HCT116 (cell line): ENCODE measurements around the gene IRF2BP1. TPM values are rescaled to one million over a fixed set of nuclear protein-coding genes. Genes with fewer than 3 reads are reported as not detected.
"Not testable (repeated sequence)": the region's sequence is repeated elsewhere in the genome, so short reads cannot be mapped to it uniquely, and the experiment has no call there.

Source experiments
- ATAC-seq: fragments of 200-7000 bp; cut with Tn5 transposase; 2 replicates; pipeline ENCODE4 v1.9.1; 2020; ENCODE audit warnings: mild to moderate bottlenecking, moderate library complexity
- BruUV-seq: library from RNA; stranded (reverse); fragments of 400-500 nt; replicated peaks from 2 replicates; lab custom pipeline; 2021; lab: Mats Ljungman, UMichigan
- CTCF ChIA-PET: fragments of 300-600 bp; sonication (Branson Sonifier 250); formaldehyde crosslinking; loops from one replicate; lab custom pipeline; 2021; ENCODE audit warnings: antibody characterized with exemption; lab: Charles Lee
- POLR2A ChIA-PET: fragments of 300-600, 350-600 bp; sonication (Branson Sonifier 250); formaldehyde crosslinking; loops from one replicate; lab custom pipeline; 2021; ENCODE audit warnings: antibody characterized with exemption; lab: Charles Lee
- RAD21 ChIA-PET, 2 experiments: fragments of 300-600 bp; sonication (Branson Sonifier 250); formaldehyde crosslinking; loops; one replicate each; lab custom pipeline; 2023; ENCODE audit warnings: low total read pairs in 2 of 2; ENCODE audit not compliant: uncharacterized antibody in 2 of 2, unreplicated experiment in 2 of 2, low non-redundant PET in 1 of 2; lab: Charles Lee
- DNase-seq: peaks from one replicate; pipeline ENCODE4 v3.0.0-alpha.2; 2010; ENCODE audit warnings: low read depth, low spot score
- H2AFZ ChIP-seq: fragments of 200-600 bp; shearing (Covaris generic), sonication (generic); 2 replicates; pipeline ENCODE4 v1.6.1; 2017; ENCODE audit warnings: low read depth, mixed run types, mixed read lengths, antibody characterized with exemption, low read length; ENCODE audit not compliant: poor library complexity, severe bottlenecking
- H3K27ac ChIP-seq: 2 replicates; pipeline ENCODE4 v1.5.1; 2012; ENCODE audit warnings: low read depth, low read length
- H3K27me3 ChIP-seq: fragments of 200-600 bp; sonication (generic); 2 replicates; pipeline ENCODE4 v1.6.1; 2016; ENCODE audit warnings: mixed run types, low read length, mixed read lengths; ENCODE audit not compliant: insufficient read depth
- H3K36me3 ChIP-seq, 2 experiments: fragments of 200-500 bp in 1 of 2; fragments of 200-600 bp in 1 of 2; sonication (Bioruptor generic) in 1 of 2; sonication (generic) in 1 of 2; 2 replicates each; pipeline versions ENCODE4 v1.5.1 to v1.6.1; 2014 to 2016; ENCODE audit warnings: low read length in 2 of 2, inconsistent platforms in 1 of 2, mixed read lengths in 1 of 2, mixed run types in 1 of 2; ENCODE audit not compliant: insufficient read depth in 2 of 2, control insufficient read depth in 1 of 2
- H3K4me1 ChIP-seq, 2 experiments: fragments of 200-600 bp in 1 of 2; sonication (generic) in 1 of 2; 2 replicates each; pipeline versions ENCODE4 v1.5.1 to v1.6.1; 2012 to 2017; ENCODE audit warnings: low read length in 2 of 2, inconsistent platforms in 1 of 2, mild to moderate bottlenecking in 1 of 2, mixed read lengths in 1 of 2, mixed run types in 1 of 2, moderate library complexity in 1 of 2; ENCODE audit not compliant: insufficient read depth in 2 of 2, control insufficient read depth in 1 of 2
- H3K4me2 ChIP-seq: fragments of 200-600 bp; sonication (generic); 2 replicates; pipeline ENCODE4 v1.6.1; 2017; ENCODE audit warnings: mixed run types, low read length, mixed read lengths
- H3K4me3 ChIP-seq, 2 experiments: fragments of 200-600 bp in 1 of 2; sonication (generic) in 1 of 2; replicated peaks in 1 of 2; 2 replicates each; pipeline ENCODE4 v1.5.1; 2011 to 2016; ENCODE audit warnings: low read length in 2 of 2, control low read depth in 1 of 2, low read depth in 1 of 2, mild to moderate bottlenecking in 1 of 2, mixed read lengths in 1 of 2, mixed run types in 1 of 2
- H3K79me2 ChIP-seq: fragments of 200-600 bp; sonication (generic); 2 replicates; pipeline ENCODE4 v1.6.1; 2017; ENCODE audit warnings: mild to moderate bottlenecking, mixed run types, low read length, moderate library complexity, mixed read lengths; ENCODE audit not compliant: insufficient read depth
- H3K9ac ChIP-seq: fragments of 200-600 bp; sonication (generic); 2 replicates; pipeline ENCODE4 v1.6.1; 2016; ENCODE audit warnings: low read length, mixed read lengths
- H3K9me2 ChIP-seq: fragments of 200-600 bp; sonication (generic), shearing (Covaris generic); 2 replicates; pipeline ENCODE4 v1.6.1; 2017; ENCODE audit warnings: mixed run types, mild to moderate bottlenecking, moderate library complexity; ENCODE audit not compliant: insufficient read depth
- H3K9me3 ChIP-seq, 2 experiments: fragments of 200-500 bp in 1 of 2; fragments of 200-600 bp in 1 of 2; sonication (Bioruptor generic) in 1 of 2; sonication (generic) in 1 of 2; 2 replicates each; pipeline ENCODE4 v1.6.1; 2014 to 2017; ENCODE audit warnings: low read length in 2 of 2, mixed read lengths in 2 of 2, inconsistent platforms in 1 of 2, low read depth in 1 of 2, mild to moderate bottlenecking in 1 of 2, mixed run types in 1 of 2, moderate library complexity in 1 of 2; ENCODE audit not compliant: control insufficient read depth in 1 of 2, insufficient read depth in 1 of 2
- H4K20me1 ChIP-seq: fragments of 200-600 bp; sonication (generic), shearing (Covaris generic); 2 replicates; pipeline ENCODE4 v1.6.1; 2017; ENCODE audit warnings: mixed run types, mild to moderate bottlenecking, moderate library complexity; ENCODE audit not compliant: insufficient read depth
- ATF3 ChIP-seq: IDR thresholded peaks from 2 replicates; pipeline ENCODE4 v1.6.1; 2012
- EGR1 ChIP-seq: IDR thresholded peaks from 2 replicates; pipeline ENCODE4 v1.6.1; 2012; ENCODE audit warnings: low read depth
- ELF1 ChIP-seq: IDR thresholded peaks from 2 replicates; pipeline ENCODE4 v1.6.1; 2012; ENCODE audit warnings: low read depth, borderline replicate concordance
- EZH2 ChIP-seq: fragments of 200-600 bp; sonication (generic); IDR thresholded peaks from 2 replicates; pipeline ENCODE4 v1.6.1; 2017; ENCODE audit warnings: antibody characterized with exemption, mixed run types
- EZH2phosphoT487 ChIP-seq: fragments of 200-600 bp; IDR thresholded peaks from 2 replicates; pipeline ENCODE4 v1.6.1; 2018; ENCODE audit warnings: antibody characterized with exemption, borderline replicate concordance
- FOSL1 ChIP-seq: IDR thresholded peaks from 2 replicates; pipeline ENCODE4 v1.6.1; 2012; ENCODE audit warnings: low read depth
- JUND ChIP-seq: IDR thresholded peaks from 2 replicates; pipeline ENCODE4 v1.6.1; 2012
- POLR2A ChIP-seq: IDR thresholded peaks from 2 replicates; pipeline ENCODE4 v1.7.0; 2011; ENCODE audit warnings: borderline replicate concordance; ENCODE audit not compliant: insufficient read depth, insufficient read length; ENCODE audit errors: extremely low read depth
- RAD21 ChIP-seq: IDR thresholded peaks from 2 replicates; pipeline ENCODE4 v1.6.1; 2012; ENCODE audit warnings: low read depth, mild to moderate bottlenecking
- SP1 ChIP-seq: IDR thresholded peaks from 2 replicates; pipeline ENCODE4 v1.6.1; 2012; ENCODE audit warnings: low read depth
- SRF ChIP-seq: IDR thresholded peaks from 2 replicates; pipeline ENCODE4 v1.6.1; 2012; ENCODE audit warnings: low read depth
- ZFX ChIP-seq: fragments of 450-650 bp; IDR thresholded peaks from 2 replicates; pipeline ENCODE4 v1.6.1; 2017
- ZNF274 ChIP-seq: fragments of 200-500 bp; sonication (Bioruptor generic); IDR thresholded peaks from 2 replicates; pipeline ENCODE4 v1.6.1; 2014; ENCODE audit warnings: mild to moderate bottlenecking, low read depth, low read length, inconsistent platforms
- intact Hi-C: fragments of 100-400 bp; cut with micrococcal nuclease; formaldehyde crosslinking; loops from 2 replicates; pipeline ENCODE4 v1.10.0; 2022
- total RNA-seq: library from RNA; stranded (reverse); gene quantifications from one replicate; pipeline ENCODE4 v1.2.1, GENCODE V29; 2021; ENCODE audit not compliant: unreplicated experiment

IRF2BP1 gene
- total RNA-seq, 1 experiment from 2014 or later: 33.9 TPM

- Histone ChIP-seq H3K4me2 (no peak overlapping the region), H3K9me2 (no peaks in the 10 kb centered on the region), H3K9ac (no peak overlapping the region), H3K27me3 (no peaks in the 10 kb centered on the region), H4K20me1 (no peaks in the 10 kb centered on the region), H3K9me3 (no peaks in the 10 kb centered on the region), H2AFZ (no peak overlapping the region), H3K27ac (no peak overlapping the region), H3K36me3 (peaks cover 0 to 3% of the 10 kb centered on the region in 2 experiments; a peak in 1 of 4 replicates), H3K4me1 (no peaks in the 10 kb centered on the region; a peak in 1 of 4 replicates), H3K79me2 (peaks cover 5% of the 10 kb centered on the region; the same call in 1 of the 2 replicates), H3K4me3 (no peak overlapping the region)
- no TSS peak for BruUV-seq
- TF ChIP-seq ZFX: no peak
- no peak for TF ChIP-seq ZNF274
- no peak for TF ChIP-seq EGR1
- TF ChIP-seq SRF: no peak
- TF ChIP-seq SP1: no peak
- no peak for TF ChIP-seq EZH2phosphoT487
- no peak for TF ChIP-seq EZH2
- TF ChIP-seq JUND: no peak
- no peak for TF ChIP-seq POLR2A
- no peak for TF ChIP-seq ELF1
- no peak for TF ChIP-seq FOSL1
- TF ChIP-seq RAD21: no peak
- no peak for TF ChIP-seq ATF3
- POLR2A ChIA-PET: no interaction called here
- intact Hi-C loops: no loop called here
- RAD21 ChIA-PET: no interaction called here
- no peak for ATAC-seq
- no peak for DNase-seq
- CTCF ChIA-PET: no interaction called here
Measured at GRCh38 chr19:45897261-45897812, 11.4 kb upstream of the IRF2BP1 start.

GRCh38 chr19:45895983-45896599 lies 10.2 kb upstream of the IRF2BP1 start:
- H2AFZ ChIP-seq, H3K9me3 ChIP-seq, RAD21 ChIA-PET, H3K4me3 ChIP-seq, BruUV-seq, H3K9ac ChIP-seq, H3K79me2 ChIP-seq, intact Hi-C loops, H3K27ac ChIP-seq, POLR2A ChIA-PET, DNase-seq, H3K27me3 ChIP-seq, H3K36me3 ChIP-seq, H3K4me2 ChIP-seq, ATAC-seq, CTCF ChIA-PET, H4K20me1 ChIP-seq, H3K9me2 ChIP-seq, H3K4me1 ChIP-seq: not testable (repeated sequence)
